Activated CD4-positive, alpha-beta T cell treated with anti-CD3 and anti-CD28 coated beads, Interleukin-2, amount 50 U/mL, for 48 hours (primary cell): ENCODE data around the gene AKIRIN1.
A peak's percentile ranks its signal among the peaks of the same experiment; 100 is the strongest.
"Not testable (repeated sequence)": the region's sequence is repeated elsewhere in the genome, so short reads cannot be mapped to it uniquely, and the experiment has no call there.

Source experiments
- DNase-seq, 2 experiments: peaks; one replicate each; pipeline ENCODE4 v3.0.0-alpha.2; 2020

The AKIRIN1 gene

GRCh38 chr1:38997034-38997900 lies 6.2 kb downstream of the AKIRIN1 start:
- no peak for DNase-seq

- no peak for DNase-seq
Measured at GRCh38 chr1:38997901-38998190, 6.8 kb downstream of the AKIRIN1 start.

GRCh38 chr1:39001516-39002421 lies 10.7 kb downstream of the AKIRIN1 start:
- DNase-seq, result no peak

- no peak for DNase-seq
Measured at GRCh38 chr1:39003281-39003680, 12.2 kb downstream of the AKIRIN1 start.

GRCh38 chr1:39003794-39004193 lies 12.7 kb downstream of the AKIRIN1 start:
- no peak for DNase-seq

GRCh38 chr1:39006287-39006686 lies 15.2 kb downstream of the AKIRIN1 start:
- DNase-seq, result no peak

- DNase-seq, result no peak
Measured at GRCh38 chr1:39006726-39007645, 15.9 kb downstream of the AKIRIN1 start.

GRCh38 chr1:39014956-39015355 lies 23.9 kb downstream of the AKIRIN1 start:
- DNase-seq, result not testable (repeated sequence)

GRCh38 chr1:39016604-39017171 lies 25.6 kb downstream of the AKIRIN1 start:
- no peak for DNase-seq

GRCh38 chr1:39017266-39017665 lies 26.2 kb downstream of the AKIRIN1 start:
- DNase-seq, result no peak

GRCh38 chr1:39020494-39020893 lies 29.4 kb downstream of the AKIRIN1 start:
- not testable (repeated sequence) for DNase-seq

- no peak for DNase-seq
Measured at GRCh38 chr1:39021426-39021825, 30.4 kb downstream of the AKIRIN1 start.

- no peak for DNase-seq
Measured at GRCh38 chr1:39023140-39023539, 32.1 kb downstream of the AKIRIN1 start.

- DNase-seq, result peak; percentile 85 to 89
Measured at GRCh38 chr1:39026051-39026865, 35.2 kb downstream of the AKIRIN1 start, which contains the start of gene NDUFS5. NDUFS5 (plus strand) TSS chr1:39026350; CDS start chr1:39028725, 2,375 bp downstream.

- DNase-seq, result peak in 1 of 2 experiments; percentile 18
Measured at GRCh38 chr1:39026866-39027507, 35.9 kb downstream of the AKIRIN1 start.

GRCh38 chr1:39034114-39034654 lies 43.1 kb downstream of the AKIRIN1 start:
- no peak for DNase-seq

- DNase-seq, result no peak
Measured at GRCh38 chr1:39036678-39037077, 45.6 kb downstream of the AKIRIN1 start.

GRCh38 chr1:39043513-39043912 lies 52.4 kb downstream of the AKIRIN1 start:
- no peak for DNase-seq

GRCh38 chr1:39044762-39045161 lies 53.7 kb downstream of the AKIRIN1 start:
- DNase-seq, result no peak

- no peak for DNase-seq
Measured at GRCh38 chr1:39045231-39045630, 54.2 kb downstream of the AKIRIN1 start.
